M059J (cell line): ENCODE results near the gene GFM1. TPM values are rescaled to one million over a fixed set of nuclear protein-coding genes. Genes with fewer than 3 reads are reported as not detected.
"Not testable (repeated sequence)": the region's sequence is repeated elsewhere in the genome, so short reads cannot be mapped to it uniquely, and the experiment has no call there.

ENCODE experiments used
- DNase-seq: peaks from one replicate; pipeline ENCODE4 v3.0.0-alpha.2; 2012; ENCODE audit warnings: low read depth
- total RNA-seq: library from RNA; depleted of rRNA; stranded (reverse); fragments of >200 nt; shearing (Covaris generic); gene quantifications from 2 replicates; pipeline ENCODE4 v1.2.3, GENCODE V29; 2014

GFM1 gene
- total RNA-seq, 1 experiment from 2014 or later, result 49.7 TPM

- no peak for DNase-seq
Measured at GRCh38 chr3:158678687-158679086, 34.4 kb downstream of the GFM1 start.

GRCh38 chr3:158679547-158680000 is 35.2 kb downstream of the GFM1 start:
- peak; percentile 69 for DNase-seq

GRCh38 chr3:158680861-158681260 is 36.5 kb downstream of the GFM1 start:
- DNase-seq, result no peak

- DNase-seq, result peak; percentile 31
Measured at GRCh38 chr3:158683230-158683962, 39.1 kb downstream of the GFM1 start.

GRCh38 chr3:158685159-158685558 is 40.8 kb downstream of the GFM1 start:
- DNase-seq, result peak; percentile 32

- not testable (repeated sequence) for DNase-seq
Measured at GRCh38 chr3:158693866-158694456, 49.6 kb downstream of the GFM1 start.

- DNase-seq, result peak; percentile 24
Measured at GRCh38 chr3:158696618-158697017, 52.3 kb downstream of the GFM1 start.

GRCh38 chr3:158700559-158700958 is 56.2 kb downstream of the GFM1 start:
- DNase-seq, result peak; percentile 42

GRCh38 chr3:158701420-158702065 is 57.2 kb downstream of the GFM1 start:
- DNase-seq, result peak; percentile 90

GRCh38 chr3:158702815-158703481 is 58.6 kb downstream of the GFM1 start:
- DNase-seq, result peak; percentile 89

GRCh38 chr3:158703566-158703965 is 59.2 kb downstream of the GFM1 start:
- peak; percentile 56 for DNase-seq

GRCh38 chr3:158709666-158710083 is 65.3 kb downstream of the GFM1 start:
- DNase-seq, result peak; percentile 100

GRCh38 chr3:158710601-158711000 is 66.3 kb downstream of the GFM1 start:
- no peak for DNase-seq

GRCh38 chr3:158711886-158712285 is 67.6 kb downstream of the GFM1 start:
- peak; percentile 85 for DNase-seq

- DNase-seq, result no peak
Measured at GRCh38 chr3:158712443-158712842, 68.1 kb downstream of the GFM1 start.

- peak; percentile 69 for DNase-seq
Measured at GRCh38 chr3:158713094-158713499, 68.8 kb downstream of the GFM1 start.

GRCh38 chr3:158717576-158717975 is 73.2 kb downstream of the GFM1 start:
- DNase-seq, result no peak

GRCh38 chr3:158718490-158719170 is 74.3 kb downstream of the GFM1 start:
- peak; percentile 100 for DNase-seq

GRCh38 chr3:158722108-158722507 is 77.8 kb downstream of the GFM1 start:
- no peak for DNase-seq

- DNase-seq, result no peak
Measured at GRCh38 chr3:158723991-158724390, 79.7 kb downstream of the GFM1 start.

- peak; percentile 100 for DNase-seq
Measured at GRCh38 chr3:158725348-158726011, 81.2 kb downstream of the GFM1 start.
